WTC11 (cell line): ENCODE results near the gene ADRB1. TPM values are rescaled to one million over a fixed set of nuclear protein-coding genes. Genes with fewer than 3 reads are reported as not detected.

Experiments used
- ATAC-seq: fragments of 200-7000 bp; cut with Tn5 transposase; 2 replicates; pipeline ENCODE4 v1.10.0; 2021; ENCODE audit warnings: mild to moderate bottlenecking, moderate library complexity
- CTCF ChIA-PET: fragments of 300-600 bp; sonication (Branson Sonifier 250); formaldehyde crosslinking; loops from one replicate; lab custom pipeline; 2021; ENCODE audit warnings: antibody characterized with exemption; lab: Charles Lee
- POLR2A ChIA-PET: fragments of 350-600 bp; sonication (Branson Sonifier 250); formaldehyde crosslinking; loops from one replicate; lab custom pipeline; 2021; ENCODE audit warnings: antibody characterized with exemption; lab: Charles Lee
- DNase-seq: peaks from one replicate; pipeline ENCODE4 v3.0.0; 2021; ENCODE audit warnings: low spot score
- H3K27ac Mint-ChIP-seq: 2 replicates; pipeline ENCODE4 v1.8.0; 2021; ENCODE audit warnings: mixed read lengths
- H3K27me3 Mint-ChIP-seq: 2 replicates; pipeline ENCODE4 v1.8.0; 2021; ENCODE audit warnings: low read depth, mild to moderate bottlenecking, moderate library complexity, mixed read lengths
- H3K36me3 Mint-ChIP-seq: 2 replicates; pipeline ENCODE4 v1.8.0; 2021; ENCODE audit warnings: mixed read lengths
- H3K4me1 Mint-ChIP-seq: 2 replicates; pipeline ENCODE4 v1.8.0; 2022; ENCODE audit warnings: mixed read lengths
- H3K4me3 Mint-ChIP-seq: 2 replicates; pipeline ENCODE4 v1.8.0; 2021; ENCODE audit warnings: mild to moderate bottlenecking, moderate library complexity, mixed read lengths
- H3K9me3 Mint-ChIP-seq: 2 replicates; pipeline ENCODE4 v1.8.0; 2021; ENCODE audit warnings: mixed read lengths
- ATF3 ChIP-seq: sonication (generic); formaldehyde crosslinking; conservative IDR thresholded peaks from 2 replicates; pipeline ENCODE4 v1.8.1; 2022; ENCODE audit warnings: mild to moderate bottlenecking, missing genetic modification reagents
- CBFB ChIP-seq: sonication (generic); formaldehyde crosslinking; IDR thresholded peaks from 2 replicates; pipeline ENCODE4 v1.8.1; 2022; ENCODE audit warnings: mild to moderate bottlenecking, low read depth, missing genetic modification reagents
- CREB1 ChIP-seq: sonication (generic); formaldehyde crosslinking; IDR thresholded peaks from 2 replicates; pipeline ENCODE4 v1.8.0; 2023; ENCODE audit warnings: mild to moderate bottlenecking, missing genetic modification reagents
- CTCF ChIP-seq: fragments of 200-600 bp; IDR thresholded peaks from 2 replicates; pipeline ENCODE4 v1.8.0; 2022; ENCODE audit warnings: antibody characterized with exemption
- ETV6 ChIP-seq: sonication (generic); formaldehyde crosslinking; IDR thresholded peaks from 2 replicates; pipeline ENCODE4 v1.8.1; 2022; ENCODE audit warnings: mild to moderate bottlenecking, missing genetic modification reagents
- FOXP4 ChIP-seq: sonication (generic); formaldehyde crosslinking; IDR thresholded peaks from 2 replicates; pipeline ENCODE4 v1.8.0; 2022; ENCODE audit warnings: mild to moderate bottlenecking, missing genetic modification reagents
- HMGA2 ChIP-seq: fragments of 250-450 bp; sonication (Bioruptor Pico); IDR thresholded peaks from 2 replicates; pipeline ENCODE4 v1.4.0; 2021; ENCODE audit warnings: mild to moderate bottlenecking, moderate library complexity
- IRF1 ChIP-seq: sonication (generic); formaldehyde crosslinking; IDR thresholded peaks from 2 replicates; pipeline ENCODE4 v1.8.0; 2023; ENCODE audit warnings: missing genetic modification reagents
- MXD4 ChIP-seq: fragments of 250-450 bp; sonication (Bioruptor Pico); IDR thresholded peaks from 2 replicates; pipeline ENCODE4 v1.8.0; 2021; ENCODE audit warnings: mild to moderate bottlenecking, moderate library complexity, borderline replicate concordance
- NFATC4 ChIP-seq: fragments of 250-450 bp; sonication (Bioruptor Pico); IDR thresholded peaks from 2 replicates; pipeline ENCODE4 v1.9.0; 2021; ENCODE audit warnings: mild to moderate bottlenecking
- RELA ChIP-seq: sonication (generic); formaldehyde crosslinking; IDR thresholded peaks from 2 replicates; pipeline ENCODE4 v1.8.1; 2022; ENCODE audit warnings: missing genetic modification reagents, mild to moderate bottlenecking, borderline replicate concordance
- RORB ChIP-seq: fragments of 250-450 bp; sonication (Bioruptor Pico); IDR thresholded peaks from 2 replicates; pipeline ENCODE4 v1.9.0; 2021; ENCODE audit warnings: mild to moderate bottlenecking
- ZNF219 ChIP-seq: sonication (generic); formaldehyde crosslinking; IDR thresholded peaks from 2 replicates; pipeline ENCODE4 v1.8.0; 2023; ENCODE audit warnings: missing genetic modification reagents, mild to moderate bottlenecking, borderline replicate concordance
- ZNF532 ChIP-seq: fragments of 250-450 bp; sonication (Bioruptor Pico); IDR thresholded peaks from 2 replicates; pipeline ENCODE4 v1.9.0; 2021; ENCODE audit warnings: mild to moderate bottlenecking, borderline replicate concordance
- total RNA-seq: library from RNA; stranded (reverse); gene quantifications from 3 replicates; pipeline ENCODE4 v1.2.3, GENCODE V29; 2021
- TF ChIP-seq, protein P1 (sequence below): sonication (generic); formaldehyde crosslinking; conservative IDR thresholded peaks from 2 replicates; pipeline ENCODE4 v1.8.1; 2023; ENCODE audit warnings: mild to moderate bottlenecking, low read depth, missing genetic modification reagents, moderate library complexity
- TF ChIP-seq, protein P2 (sequence below): sonication (generic); formaldehyde crosslinking; IDR thresholded peaks from 2 replicates; pipeline ENCODE4 v1.8.0; 2023; ENCODE audit warnings: missing genetic modification reagents, mild to moderate bottlenecking, borderline replicate concordance
- TF ChIP-seq, protein P3 (sequence below): sonication (generic); formaldehyde crosslinking; IDR thresholded peaks from 2 replicates; pipeline ENCODE4 v1.8.0; 2022; ENCODE audit warnings: mild to moderate bottlenecking, missing genetic modification reagents

Gene ADRB1
- total RNA-seq, 1 experiment from 2014 or later = 0.35 TPM

DNA sequence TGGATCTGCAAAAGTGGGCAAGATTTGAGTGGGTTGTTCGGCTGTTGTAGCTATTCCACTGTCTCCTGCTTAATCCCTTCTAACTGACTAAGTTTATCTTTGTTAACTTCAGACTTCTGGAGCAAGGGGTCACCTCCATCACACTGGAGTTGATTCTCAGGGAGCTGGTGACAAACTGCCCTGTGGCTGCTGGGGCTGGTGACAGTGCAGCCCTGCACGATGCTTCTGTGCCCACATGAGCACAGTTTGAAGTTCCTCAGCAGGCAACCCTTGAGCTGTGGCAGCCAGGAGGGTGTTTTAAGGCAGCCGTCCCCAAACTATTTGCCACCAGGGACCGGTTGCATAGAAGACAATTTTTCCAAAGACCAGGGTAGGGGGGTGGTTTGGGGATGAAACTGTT, 40.5 kb downstream of the ADRB1 start:
- ChIA-PET POLR2A (no interaction called here), CTCF (no interaction called here)
- Mint-ChIP-seq H3K36me3 (no peaks in the 10 kb centered on the region), H3K9me3 (peaks cover 8% of the 10 kb centered on the region), H3K4me3 (no peak overlapping the region), H3K27me3 (no peaks in the 10 kb centered on the region), H3K27ac (no peak overlapping the region), H3K4me1 (no peaks in the 10 kb centered on the region)
- no peak for DNase-seq
- TF ChIP-seq MXD4 (CRISPR knock-in tag) = no peak
- no peak for TF ChIP-seq HMGA2 (CRISPR knock-in tag)
- TF ChIP-seq RELA (CRISPR knock-in tag) = no peak
- no peak for ATAC-seq

DNA sequence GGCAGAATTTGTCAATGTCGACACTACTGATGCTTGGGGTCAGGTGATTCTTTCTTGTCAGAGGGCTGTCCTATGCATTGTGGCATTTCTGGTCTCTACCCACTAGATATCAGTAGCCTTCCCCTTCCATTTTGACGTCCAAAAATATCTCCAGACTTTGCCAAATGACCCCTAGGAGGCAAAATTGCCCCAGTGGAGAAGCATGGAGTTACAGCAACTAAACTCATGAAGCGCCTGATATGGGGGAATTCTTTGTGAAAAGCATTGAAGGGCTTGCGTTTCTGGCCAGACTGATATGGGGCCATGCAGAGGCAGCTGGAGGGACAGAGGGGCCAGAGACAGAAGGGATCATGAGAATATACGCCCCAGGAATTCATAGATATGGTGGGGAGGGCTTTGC, 43.6 kb downstream of the ADRB1 start:
- no peaks in the 10 kb centered on the region for H3K4me1 Mint-ChIP-seq
- no peak for DNase-seq
- no peaks in the 10 kb centered on the region for H3K27me3 Mint-ChIP-seq
- peak; percentile 68 for ATAC-seq
- POLR2A ChIA-PET = no interaction called here
- H3K9me3 Mint-ChIP-seq = peaks cover 8% of the 10 kb centered on the region
- CTCF ChIA-PET = interaction anchor here (0.7 to 1.6 kb wide), 5 partner anchors 8 to 378 kb away, joined by 3 to 7 read pairs (median 3); no protein-coding TSS in a partner anchor
- H3K36me3 Mint-ChIP-seq = no peaks in the 10 kb centered on the region
- H3K27ac Mint-ChIP-seq = no peak overlapping the region
- H3K4me3 Mint-ChIP-seq = no peak overlapping the region
- no peak for TF ChIP-seq CBFB (CRISPR knock-in tag)
- no peak for TF ChIP-seq CTCF
- TF ChIP-seq, protein P1, sequence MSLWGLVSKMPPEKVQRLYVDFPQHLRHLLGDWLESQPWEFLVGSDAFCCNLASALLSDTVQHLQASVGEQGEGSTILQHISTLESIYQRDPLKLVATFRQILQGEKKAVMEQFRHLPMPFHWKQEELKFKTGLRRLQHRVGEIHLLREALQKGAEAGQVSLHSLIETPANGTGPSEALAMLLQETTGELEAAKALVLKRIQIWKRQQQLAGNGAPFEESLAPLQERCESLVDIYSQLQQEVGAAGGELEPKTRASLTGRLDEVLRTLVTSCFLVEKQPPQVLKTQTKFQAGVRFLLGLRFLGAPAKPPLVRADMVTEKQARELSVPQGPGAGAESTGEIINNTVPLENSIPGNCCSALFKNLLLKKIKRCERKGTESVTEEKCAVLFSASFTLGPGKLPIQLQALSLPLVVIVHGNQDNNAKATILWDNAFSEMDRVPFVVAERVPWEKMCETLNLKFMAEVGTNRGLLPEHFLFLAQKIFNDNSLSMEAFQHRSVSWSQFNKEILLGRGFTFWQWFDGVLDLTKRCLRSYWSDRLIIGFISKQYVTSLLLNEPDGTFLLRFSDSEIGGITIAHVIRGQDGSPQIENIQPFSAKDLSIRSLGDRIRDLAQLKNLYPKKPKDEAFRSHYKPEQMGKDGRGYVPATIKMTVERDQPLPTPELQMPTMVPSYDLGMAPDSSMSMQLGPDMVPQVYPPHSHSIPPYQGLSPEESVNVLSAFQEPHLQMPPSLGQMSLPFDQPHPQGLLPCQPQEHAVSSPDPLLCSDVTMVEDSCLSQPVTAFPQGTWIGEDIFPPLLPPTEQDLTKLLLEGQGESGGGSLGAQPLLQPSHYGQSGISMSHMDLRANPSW = no peak
- TF ChIP-seq ZNF532 = no peak
- TF ChIP-seq ATF3 = no peak
- no peak for TF ChIP-seq ETV6 (CRISPR knock-in tag)
- TF ChIP-seq IRF1 (CRISPR knock-in tag) = no peak
- TF ChIP-seq, protein P2, sequence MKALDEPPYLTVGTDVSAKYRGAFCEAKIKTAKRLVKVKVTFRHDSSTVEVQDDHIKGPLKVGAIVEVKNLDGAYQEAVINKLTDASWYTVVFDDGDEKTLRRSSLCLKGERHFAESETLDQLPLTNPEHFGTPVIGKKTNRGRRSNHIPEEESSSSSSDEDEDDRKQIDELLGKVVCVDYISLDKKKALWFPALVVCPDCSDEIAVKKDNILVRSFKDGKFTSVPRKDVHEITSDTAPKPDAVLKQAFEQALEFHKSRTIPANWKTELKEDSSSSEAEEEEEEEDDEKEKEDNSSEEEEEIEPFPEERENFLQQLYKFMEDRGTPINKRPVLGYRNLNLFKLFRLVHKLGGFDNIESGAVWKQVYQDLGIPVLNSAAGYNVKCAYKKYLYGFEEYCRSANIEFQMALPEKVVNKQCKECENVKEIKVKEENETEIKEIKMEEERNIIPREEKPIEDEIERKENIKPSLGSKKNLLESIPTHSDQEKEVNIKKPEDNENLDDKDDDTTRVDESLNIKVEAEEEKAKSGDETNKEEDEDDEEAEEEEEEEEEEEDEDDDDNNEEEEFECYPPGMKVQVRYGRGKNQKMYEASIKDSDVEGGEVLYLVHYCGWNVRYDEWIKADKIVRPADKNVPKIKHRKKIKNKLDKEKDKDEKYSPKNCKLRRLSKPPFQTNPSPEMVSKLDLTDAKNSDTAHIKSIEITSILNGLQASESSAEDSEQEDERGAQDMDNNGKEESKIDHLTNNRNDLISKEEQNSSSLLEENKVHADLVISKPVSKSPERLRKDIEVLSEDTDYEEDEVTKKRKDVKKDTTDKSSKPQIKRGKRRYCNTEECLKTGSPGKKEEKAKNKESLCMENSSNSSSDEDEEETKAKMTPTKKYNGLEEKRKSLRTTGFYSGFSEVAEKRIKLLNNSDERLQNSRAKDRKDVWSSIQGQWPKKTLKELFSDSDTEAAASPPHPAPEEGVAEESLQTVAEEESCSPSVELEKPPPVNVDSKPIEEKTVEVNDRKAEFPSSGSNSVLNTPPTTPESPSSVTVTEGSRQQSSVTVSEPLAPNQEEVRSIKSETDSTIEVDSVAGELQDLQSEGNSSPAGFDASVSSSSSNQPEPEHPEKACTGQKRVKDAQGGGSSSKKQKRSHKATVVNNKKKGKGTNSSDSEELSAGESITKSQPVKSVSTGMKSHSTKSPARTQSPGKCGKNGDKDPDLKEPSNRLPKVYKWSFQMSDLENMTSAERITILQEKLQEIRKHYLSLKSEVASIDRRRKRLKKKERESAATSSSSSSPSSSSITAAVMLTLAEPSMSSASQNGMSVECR (CRISPR knock-in tag) = no peak
- no peak for TF ChIP-seq RELA (CRISPR knock-in tag)
- no peak for TF ChIP-seq RORB (CRISPR knock-in tag)
- TF ChIP-seq HMGA2 (CRISPR knock-in tag) = no peak
- TF ChIP-seq, protein P3, sequence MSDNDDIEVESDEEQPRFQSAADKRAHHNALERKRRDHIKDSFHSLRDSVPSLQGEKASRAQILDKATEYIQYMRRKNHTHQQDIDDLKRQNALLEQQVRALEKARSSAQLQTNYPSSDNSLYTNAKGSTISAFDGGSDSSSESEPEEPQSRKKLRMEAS = no peak
- TF ChIP-seq CREB1 (CRISPR knock-in tag) = no peak
- TF ChIP-seq ZNF219 = no peak
- TF ChIP-seq NFATC4 (CRISPR knock-in tag) = no peak
- no peak for TF ChIP-seq FOXP4 (CRISPR knock-in tag)
